Measurements from ENCODE around the gene PLPPR1. TPM values are rescaled to one million over a fixed set of nuclear protein-coding genes. Genes with fewer than 3 reads are reported as not detected.
"Not testable (repeated sequence)": the region's sequence is repeated elsewhere in the genome, so short reads cannot be mapped to it uniquely, and the experiment has no call there.

The PLPPR1 gene
- not detected for polyA plus RNA-seq (2013, experiment 1 of 2; ENCODE audit: insufficient read length)
- not detected for polyA plus RNA-seq (2013, experiment 2 of 2; ENCODE audit: insufficient read length)

DNA sequence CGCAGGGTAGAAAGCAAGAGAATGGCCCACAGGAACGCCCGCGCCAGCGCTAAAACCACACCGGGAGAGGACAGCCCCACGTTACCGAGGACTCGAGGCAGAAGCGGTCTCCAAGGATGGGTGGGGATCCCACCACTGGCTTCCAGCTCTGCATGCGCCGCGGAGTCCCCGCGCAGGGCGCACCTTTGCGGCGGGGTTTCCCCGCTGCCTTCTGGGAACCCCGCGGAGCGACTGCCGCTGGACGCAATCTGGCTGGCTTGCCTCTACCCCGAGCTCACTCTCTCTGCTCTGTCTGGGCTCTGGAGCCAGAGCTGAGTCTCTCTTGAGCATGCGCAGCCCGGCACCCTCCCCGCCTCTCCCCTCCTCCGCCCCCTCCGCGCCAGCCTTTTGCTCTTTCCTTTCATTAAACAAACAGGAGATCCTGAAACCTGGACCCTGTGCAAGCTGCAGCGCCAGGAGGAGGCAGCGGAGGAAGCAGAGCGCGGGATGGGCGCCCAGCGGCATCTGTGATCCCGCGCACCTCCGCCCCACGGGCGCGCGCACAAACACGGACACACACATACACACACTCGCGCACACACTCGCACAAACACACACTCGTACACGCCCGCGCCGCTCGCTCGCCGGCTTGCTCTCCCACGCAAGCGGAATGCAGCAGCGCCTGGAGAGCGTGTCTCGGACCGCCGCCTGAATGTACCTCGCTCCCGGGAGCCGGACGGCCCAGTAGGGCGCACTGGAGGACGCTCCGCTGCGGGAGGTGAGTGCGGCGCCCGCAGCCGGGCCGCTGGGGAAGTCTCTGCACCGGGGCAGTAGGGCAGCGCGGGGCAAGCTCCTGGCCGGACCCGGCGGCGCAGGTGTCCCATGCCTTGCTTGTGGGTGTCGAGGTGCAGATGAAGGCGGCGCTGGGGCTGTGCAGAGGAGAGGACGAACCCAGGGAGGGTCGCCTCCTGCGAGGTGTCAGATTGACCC, at the start of gene PLPPR1:
TSS of gene PLPPR1 (plus strand) at position 382 of the 969 bp plus-strand sequence.
- DNase-seq, result peak; percentile 48

DNA sequence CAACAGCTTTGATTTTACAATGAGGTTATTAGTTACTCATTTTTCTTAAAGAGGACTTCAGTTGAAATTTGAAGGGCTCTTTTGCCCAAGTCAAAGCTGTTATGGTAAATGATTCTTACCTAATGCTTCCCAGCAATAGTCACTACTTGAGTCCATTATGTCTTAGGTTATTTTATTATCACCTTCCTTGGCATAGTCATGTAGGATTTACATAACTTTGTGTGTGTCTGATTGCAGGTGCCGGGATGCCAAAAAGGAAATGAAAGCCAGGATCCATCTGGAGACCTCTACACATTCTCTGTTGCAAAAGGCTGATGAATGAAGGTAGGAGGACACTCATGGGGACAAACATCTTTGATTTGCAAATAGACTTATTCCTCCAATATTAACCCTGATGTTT, 38.8 kb upstream of the PLPPR1 start:
- no peak for DNase-seq

DNA sequence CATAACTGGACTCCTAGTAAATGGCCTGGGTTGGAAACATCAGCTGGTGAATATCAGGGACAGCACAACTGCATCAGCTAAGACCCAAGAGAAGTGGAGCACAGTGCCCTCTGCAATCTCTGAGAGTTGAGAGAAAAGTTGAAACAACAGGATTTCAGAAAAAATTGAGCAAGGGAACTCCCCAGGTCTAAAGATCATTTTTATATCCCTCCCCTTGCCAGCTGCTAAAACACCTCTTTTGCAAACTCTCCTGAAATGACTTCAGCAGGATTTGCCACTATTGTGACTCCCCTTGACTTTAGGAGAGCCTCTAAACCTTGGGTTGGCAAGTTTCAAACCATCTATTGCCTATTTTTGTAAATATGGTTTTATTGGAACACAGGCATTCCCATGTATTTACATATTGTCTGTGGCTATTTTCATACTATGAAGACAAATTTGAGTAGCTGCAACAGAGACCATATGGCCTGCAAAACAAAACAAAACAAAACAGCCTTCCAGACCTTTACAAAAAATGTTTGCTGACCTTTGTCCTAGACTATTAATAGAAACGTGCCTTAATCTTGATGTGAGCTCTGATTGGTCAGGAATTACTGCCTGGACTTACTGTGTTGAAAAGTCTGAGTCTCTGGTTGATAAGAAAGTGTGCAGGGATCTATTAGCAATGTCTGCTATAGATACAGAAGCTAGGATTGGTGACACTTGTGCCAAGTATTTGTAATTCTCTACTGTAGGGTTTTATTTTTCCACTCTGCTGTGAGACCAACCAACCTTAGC, 37.7 kb upstream of the PLPPR1 start:
- no peak for DNase-seq

DNA sequence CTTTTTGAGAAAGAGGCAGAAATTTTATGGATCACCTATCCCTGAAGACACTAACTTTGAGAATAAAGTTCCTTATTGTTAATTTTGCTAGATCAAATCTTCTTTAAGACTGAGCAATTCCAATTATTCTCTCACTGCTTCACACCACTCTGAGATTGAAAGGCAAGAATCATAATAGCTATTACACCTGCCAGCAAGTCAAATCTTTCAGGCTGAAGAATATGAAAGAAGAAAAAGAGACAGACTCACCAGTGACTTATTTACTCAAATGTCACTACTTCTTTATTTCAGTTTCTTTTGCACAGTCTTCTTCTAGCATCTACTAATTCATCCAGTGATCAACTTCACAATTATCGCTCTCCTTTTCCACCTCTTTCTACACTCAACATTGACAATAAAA, 35.9 kb upstream of the PLPPR1 start:
- DNase-seq, result no peak

DNA sequence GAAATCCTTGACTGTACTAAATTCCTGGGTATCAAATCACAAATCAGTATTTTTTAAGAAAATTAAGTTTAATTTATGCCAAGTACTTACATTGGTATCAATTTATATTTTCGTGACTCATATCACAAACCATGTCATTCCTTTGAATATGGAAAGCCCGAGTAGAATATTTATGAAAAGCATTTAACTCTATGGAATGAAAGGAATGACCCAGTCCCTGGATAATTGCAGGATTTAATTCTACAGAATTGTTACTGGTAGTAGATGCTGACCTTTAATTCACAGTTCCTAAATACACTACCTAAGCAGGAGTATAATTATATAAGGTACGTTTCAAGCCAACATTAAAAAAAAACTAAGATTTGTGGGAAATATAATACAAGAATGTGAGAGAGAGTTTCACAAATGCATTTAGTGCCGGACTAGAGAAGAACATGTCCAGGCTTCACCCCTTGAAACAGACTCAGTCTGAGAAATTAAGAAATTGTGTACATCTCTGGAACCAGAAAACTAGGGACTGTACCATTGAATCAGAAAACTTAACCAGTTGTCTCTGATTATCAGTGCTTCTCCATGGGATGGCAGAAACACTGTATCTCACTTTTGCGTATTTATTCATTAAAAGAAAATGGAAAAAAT, 28.5 kb upstream of the PLPPR1 start:
- peak; percentile 37 for DNase-seq

DNA sequence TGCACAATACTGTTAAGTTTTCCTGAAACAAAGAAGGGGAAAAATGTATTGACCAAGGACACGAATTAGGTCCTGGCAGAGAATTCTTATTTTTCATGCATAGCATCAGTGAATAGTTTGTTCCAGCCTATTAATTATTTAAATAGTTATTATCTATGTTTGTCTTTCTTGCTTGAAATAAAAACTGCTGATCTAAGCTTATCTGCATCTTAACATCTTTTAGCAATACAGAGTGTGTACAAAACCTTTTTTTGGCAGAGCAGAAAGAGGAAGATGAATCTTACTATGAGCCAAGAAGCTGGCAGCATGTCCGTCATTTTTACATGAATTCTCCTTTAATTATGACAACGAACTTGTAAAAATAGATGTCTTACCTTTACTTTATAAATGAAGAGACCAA, 23.3 kb upstream of the PLPPR1 start:
- DNase-seq, result no peak

DNA sequence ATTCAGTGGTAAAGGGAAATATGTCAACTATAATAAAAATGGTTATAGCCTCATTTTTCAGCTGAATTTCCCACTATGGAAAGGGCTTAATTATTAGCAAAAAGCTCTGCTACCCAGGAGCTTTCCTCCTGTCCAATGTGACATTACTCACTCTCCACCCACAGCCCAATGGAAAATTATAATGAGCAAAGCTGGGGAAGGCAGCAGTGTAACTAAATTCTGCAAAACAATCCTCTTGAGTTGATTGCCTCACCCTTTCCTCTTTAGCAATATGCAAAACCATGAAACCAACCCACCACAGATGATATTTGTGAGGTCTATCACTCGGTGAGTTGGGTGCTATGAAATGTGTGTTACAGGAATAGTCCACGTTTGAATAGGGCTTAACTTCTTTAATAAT, 14.0 kb upstream of the PLPPR1 start:
- DNase-seq, result no peak

DNA sequence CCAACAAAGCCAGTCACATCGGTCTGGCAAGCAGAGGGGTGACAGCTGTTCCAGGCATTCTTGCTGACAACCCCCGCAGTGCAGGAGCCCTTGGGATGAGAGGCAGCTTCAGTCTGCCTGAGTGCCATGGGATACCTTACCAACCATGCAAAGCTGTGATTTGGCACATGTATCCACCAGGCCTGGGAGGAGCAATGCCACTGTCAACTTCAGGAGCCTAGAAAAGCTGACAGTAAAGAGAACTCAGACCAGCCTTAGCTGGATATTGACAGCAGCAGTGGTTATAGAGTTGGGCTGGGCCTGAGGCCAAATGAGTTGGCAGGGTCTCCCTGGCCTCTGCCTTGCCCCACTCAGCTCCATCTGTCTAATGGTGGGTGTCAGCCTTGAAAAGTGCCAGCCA, 10.1 kb upstream of the PLPPR1 start:
- no peak for DNase-seq

DNA sequence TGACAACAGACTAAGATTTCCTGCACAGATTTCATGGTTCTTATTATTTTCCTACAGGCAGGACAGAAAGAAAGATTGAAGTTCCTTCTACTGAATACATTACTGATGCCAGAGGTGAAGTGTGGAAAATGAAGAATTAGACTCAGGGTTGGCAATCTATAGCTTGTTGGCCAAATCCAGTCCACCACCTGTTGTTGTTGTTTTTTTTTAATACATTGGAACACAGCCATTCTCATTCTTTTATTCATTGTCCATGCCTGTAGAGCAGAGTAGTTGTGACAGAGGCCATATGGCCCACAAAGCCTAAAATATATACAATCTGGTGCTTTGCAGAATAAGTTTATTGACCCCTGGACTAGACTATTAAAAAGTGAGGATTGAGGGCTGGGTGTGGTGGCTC, 5.8 kb upstream of the PLPPR1 start:
- DNase-seq, result no peak

DNA sequence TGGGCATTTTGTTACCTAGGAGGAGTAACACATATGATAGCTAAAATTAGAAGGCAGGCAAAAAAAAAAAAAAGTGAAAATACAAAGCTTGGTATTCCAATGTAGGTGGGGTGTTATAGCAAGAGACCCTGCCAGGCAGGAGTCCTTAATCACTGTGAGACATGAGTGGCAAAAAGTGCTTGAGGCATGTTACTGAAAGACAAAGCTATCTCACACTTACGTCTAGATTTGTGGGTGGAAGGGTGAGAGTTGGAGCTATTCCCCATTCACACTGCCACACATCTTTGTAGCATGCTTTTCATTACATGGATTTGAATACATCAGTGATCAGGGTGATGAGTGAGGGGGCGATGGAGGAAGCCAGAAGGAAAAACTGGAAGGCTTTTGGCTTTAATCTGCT, 2.6 kb upstream of the PLPPR1 start:
- DNase-seq, result no peak

DNA sequence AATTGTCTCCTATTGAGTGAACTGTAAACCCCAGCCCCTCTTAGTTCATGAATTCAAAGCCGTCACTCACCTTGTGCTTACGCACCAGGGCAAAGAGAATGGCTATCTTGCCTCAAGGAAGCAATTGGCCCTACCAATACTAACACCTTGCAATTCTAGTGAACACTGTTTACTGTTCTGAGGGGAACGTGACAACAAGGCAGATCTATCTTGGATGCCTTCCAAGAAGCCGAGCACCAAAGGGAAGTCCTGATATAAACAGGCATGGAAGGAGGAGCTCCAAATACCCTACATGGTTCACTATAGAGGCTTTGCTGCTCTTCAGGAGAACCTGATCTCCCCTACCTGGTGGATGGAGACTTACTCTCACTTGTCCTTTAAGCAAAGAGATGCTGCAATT, 1.7 kb upstream of the PLPPR1 start:
- no peak for DNase-seq

DNA sequence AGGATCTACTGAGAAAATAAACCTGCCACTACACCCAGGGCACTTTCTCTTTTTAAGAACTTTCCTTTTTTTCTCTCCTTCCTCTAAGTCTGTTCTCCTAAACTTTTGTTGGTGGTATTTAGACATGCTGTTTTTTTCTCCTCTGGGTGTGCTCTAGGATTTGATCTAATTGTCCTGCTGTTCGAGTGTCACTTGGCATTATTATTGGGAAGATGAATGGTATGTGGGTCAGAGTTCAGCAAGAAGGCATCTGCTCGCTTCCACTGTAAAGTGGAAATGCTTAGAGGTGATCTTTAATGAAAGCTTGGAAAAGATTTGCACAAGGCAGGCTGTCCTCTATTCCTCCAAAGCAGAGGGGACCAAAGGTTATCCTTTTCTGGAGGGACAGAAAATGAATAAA, 1.3 kb upstream of the PLPPR1 start:
- DNase-seq, result no peak

DNA sequence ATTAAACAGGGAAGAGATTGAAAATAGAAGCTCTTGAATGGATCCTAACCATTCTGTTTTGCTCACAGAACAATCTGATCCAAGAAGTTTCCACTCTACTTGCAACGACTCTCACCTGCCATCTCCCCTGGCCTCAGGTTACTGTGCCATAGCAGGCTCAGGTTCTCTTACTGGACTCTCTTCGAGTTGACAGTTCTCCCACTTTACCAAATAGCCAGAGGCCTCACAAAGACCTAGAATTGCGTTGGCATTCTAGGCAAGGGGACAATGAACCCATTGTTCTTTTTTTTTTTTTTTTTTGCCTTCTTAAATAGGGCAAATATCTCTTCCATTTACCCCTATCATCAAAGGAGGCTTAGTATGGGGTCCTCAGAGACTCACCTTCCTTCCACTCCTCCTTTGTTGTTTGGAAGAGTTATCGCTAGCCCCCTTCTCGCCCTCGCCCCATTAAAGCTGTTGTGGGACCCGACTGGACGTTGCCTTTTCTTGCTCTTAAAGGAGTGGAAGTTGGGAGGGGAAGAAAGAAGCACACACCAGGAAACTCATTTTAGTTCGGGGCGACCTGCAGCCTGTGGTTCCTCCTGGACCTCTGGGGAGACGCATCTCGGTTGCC, 688 bp upstream of the PLPPR1 start:
- no peak for DNase-seq

DNA sequence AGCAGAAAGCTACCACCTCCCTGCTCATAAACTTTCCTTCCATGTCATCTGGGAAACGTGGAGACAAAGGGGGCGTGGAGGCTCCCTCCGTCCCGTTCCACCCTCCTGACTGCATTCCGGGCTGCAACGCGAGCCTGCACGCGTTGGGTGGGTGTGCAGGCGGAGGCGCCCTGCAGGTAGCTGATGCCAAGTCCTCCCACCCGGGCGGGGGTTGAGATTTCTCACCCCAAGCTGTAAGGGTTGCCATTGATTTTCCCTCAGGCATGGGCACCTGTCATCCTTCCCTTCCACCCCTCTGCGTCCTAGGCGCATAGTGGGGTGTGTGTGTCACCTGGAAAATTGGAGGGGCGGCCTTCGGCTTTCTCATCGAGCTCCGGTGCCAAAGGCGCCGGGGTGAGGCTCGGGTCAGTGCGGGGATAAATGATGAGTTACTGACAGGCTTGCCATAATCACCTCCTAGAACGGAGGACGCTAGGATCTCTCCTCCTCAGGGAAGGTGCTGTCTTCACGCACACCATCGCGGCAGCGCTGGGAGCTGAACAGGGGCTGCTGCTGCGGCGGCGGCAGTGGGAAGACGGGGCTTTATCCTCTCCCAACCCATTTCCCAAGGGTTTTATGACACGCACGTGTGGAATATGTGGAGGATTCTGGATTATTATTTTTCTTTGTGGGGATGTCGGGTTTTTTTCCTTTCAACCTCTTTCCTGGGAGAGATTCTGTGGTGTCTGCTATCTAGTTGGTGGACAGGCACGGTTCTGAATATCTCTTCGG, 973 bp downstream of the PLPPR1 start:
- DNase-seq, result no peak

DNA sequence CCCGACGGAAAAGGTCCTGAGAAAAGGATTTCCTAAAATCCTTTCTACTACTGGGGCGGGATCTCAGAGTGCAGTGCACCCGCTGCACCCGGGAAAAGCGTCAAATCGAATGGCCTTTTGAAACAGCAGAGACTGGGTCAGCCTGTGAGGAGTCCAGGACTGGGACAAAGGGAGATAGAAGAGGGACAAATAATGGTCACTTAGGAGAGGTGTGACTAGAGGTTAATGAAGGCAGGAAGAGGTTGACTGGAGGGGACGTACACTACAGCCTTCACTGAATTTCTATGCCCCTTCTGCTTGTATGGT, 1.5 kb downstream of the PLPPR1 start:
- no peak for DNase-seq

DNA sequence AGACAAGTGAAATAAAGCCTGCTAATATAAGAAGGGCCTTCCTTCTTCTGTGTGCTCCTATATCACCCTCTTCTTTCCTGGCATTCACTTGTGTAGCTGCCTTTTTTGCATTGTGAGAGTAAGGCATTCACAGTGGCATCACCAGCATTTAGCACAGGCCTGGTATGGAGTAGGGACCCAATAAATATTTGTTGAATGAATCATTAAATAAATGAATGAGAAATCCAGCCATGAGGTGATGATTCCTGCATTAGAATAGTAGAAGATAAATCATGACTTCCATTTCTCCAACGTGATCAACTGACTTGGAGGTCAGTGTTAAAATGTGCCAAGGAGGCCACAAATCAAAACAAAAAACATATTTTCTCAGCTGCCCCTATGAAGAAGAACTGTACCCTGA, 3.9 kb downstream of the PLPPR1 start:
- peak; percentile 28 for DNase-seq

DNA sequence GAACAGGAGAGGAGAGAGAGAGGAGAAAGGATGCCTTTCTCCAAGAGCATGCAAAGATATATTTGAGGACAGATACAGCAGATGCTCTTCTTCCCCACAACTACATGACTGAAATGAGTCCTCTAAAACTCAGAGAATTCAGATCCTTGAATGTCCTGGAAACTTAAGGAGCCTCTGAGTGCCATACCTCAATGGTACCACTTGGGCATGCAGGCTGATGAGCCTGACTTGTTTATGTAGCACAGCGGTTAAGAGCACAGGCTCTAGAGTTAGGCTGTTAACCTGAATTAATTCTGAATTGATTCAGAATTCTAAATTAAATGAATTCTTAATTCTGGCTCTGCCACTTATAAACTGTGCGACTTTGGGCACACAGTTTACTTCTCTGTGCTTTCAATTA, 5.7 kb downstream of the PLPPR1 start:
- no peak for DNase-seq

DNA sequence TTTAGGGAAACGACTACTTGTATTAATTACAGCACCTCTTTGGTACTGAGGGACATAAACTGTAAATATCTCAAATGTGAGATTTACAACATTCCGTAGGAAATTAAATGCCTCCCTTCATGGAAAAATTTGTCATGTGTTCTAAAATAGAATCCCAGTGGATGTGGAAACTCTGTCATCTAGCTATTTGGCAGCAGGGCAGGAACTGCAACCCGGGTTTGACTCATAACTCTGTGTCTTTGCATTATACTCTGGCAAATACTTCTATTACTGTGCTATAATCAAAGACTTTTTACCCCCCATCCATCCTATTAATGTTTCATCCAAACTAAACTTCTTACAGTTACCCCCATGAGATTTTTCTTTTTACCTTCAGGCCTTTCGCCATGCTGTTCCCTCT, 6.6 kb downstream of the PLPPR1 start:
- no peak for DNase-seq

DNA sequence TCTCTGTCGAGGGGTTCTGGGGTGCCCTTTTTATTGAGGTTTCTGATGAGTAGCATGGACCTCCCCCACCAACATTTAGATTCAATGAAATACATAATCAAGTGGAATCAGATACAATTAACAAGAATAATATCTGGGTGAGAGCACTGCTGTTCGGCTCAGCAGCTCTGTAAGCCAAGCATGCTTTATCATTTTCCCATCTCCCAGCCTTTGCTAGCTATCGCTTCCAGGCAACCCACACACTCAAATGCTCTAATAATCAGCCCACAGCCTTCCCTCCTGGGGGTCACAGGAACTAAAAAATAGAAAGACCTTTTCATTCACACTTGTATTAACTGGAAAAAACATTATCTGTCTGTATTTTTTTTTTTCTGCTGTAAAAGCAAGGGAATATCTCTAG, 8.9 kb downstream of the PLPPR1 start:
- DNase-seq, result no peak

DNA sequence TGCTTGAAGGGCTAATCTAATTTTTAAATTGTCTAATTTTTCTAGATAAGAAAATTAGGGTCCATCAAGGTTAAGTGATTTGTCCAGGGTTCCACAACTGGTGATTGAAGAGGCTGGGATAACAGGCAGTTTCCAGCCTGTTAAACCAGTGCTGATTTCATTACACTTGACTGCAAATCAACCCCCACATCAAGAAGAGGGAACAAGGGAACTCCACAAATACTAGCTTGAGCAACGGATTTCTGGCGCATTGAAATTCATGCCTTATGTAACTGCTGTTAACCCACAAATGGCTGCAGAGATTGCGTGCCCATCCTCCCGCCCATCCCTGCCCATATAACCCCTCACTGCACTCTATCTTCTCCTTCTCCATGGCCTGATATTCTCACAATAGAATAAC, 10.0 kb downstream of the PLPPR1 start:
- DNase-seq, result no peak

DNA sequence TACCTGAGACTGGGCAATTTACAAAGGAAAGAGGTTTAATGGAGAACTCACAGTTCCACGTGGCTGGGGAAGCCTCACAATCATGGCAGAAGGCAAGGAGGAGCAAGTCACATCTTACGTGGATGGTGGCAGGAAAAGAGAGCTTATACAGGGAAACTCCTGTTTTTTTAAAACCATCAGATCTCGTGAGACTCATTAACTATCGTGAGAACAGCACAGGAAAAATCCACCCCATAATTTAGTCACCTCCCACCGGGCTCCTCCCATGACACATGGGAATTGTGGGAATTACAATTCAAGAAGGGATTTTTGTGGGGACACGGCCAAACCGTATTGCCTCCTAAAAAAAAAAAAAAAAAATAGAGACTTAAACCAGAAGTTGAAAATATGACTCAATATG, 11.1 kb downstream of the PLPPR1 start:
- not testable (repeated sequence) for DNase-seq

DNA sequence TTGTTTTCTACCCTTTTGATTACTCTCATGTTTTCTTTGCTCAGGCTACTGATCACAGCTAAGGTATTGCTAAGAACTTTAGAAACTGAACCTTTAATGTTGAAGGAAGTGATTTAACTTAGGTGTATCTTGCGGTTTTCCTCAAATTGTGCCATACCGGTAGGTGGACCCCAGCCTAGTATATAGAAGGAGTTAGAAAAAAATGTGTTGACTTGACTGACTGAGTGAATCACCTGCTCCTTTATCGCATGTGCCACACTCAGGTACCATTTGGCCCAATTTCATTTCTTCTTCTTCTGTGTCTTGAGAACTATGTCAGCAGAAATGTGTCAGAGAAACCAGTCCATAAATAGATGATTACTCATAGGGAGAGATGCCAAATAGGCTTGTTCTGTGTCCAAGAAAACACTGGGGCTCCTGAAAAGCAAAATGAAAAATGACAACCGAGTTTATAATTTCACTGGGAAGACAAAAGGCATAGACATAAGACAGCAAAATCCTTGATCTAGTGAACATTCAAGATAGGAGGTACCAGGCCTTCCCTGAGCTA, 19.4 kb downstream of the PLPPR1 start:
- peak; percentile 25 for DNase-seq
